Trophoblast cell (in vitro differentiated cells and primary cell): ENCODE measurements around the gene WLS.
A peak's percentile ranks its signal among the peaks of the same experiment; 100 is the strongest.

Experiments
- DNase-seq, 2 donors: peaks; one replicate each; pipeline ENCODE4 v3.0.0-alpha.2; 2016
- H2AFZ ChIP-seq: 2 replicates; pipeline ENCODE4 v1.6.1; 2013; ENCODE audit warnings: low read length, moderate library complexity, mild to moderate bottlenecking; ENCODE audit not compliant: insufficient read depth, poor library complexity
- H2AK5ac ChIP-seq: 2 replicates; pipeline ENCODE4 v1.6.1; 2013; ENCODE audit warnings: mild to moderate bottlenecking, low read length
- H2BK120ac ChIP-seq: 2 replicates; pipeline ENCODE4 v1.6.1; 2013; ENCODE audit warnings: low read length, mild to moderate bottlenecking, moderate library complexity; ENCODE audit not compliant: insufficient read depth, poor library complexity
- H2BK12ac ChIP-seq: 2 replicates; pipeline ENCODE4 v1.6.1; 2013; ENCODE audit warnings: mild to moderate bottlenecking, low read length, moderate library complexity
- H2BK5ac ChIP-seq: 2 replicates; pipeline ENCODE4 v1.6.1; 2013; ENCODE audit warnings: low read length, low read depth, moderate library complexity, mild to moderate bottlenecking; ENCODE audit not compliant: poor library complexity
- H3K14ac ChIP-seq: 2 replicates; pipeline ENCODE4 v1.6.1; 2013; ENCODE audit warnings: mild to moderate bottlenecking, low read length
- H3K18ac ChIP-seq: 2 replicates; pipeline ENCODE4 v1.6.1; 2013; ENCODE audit warnings: mild to moderate bottlenecking, low read length
- H3K23ac ChIP-seq: 2 replicates; pipeline ENCODE4 v1.6.1; 2013; ENCODE audit warnings: low read length
- H3K27ac ChIP-seq: 2 replicates; pipeline ENCODE4 v1.5.1; 2013; ENCODE audit warnings: low read depth, mild to moderate bottlenecking, inconsistent platforms, low read length, moderate library complexity
- H3K27me3 ChIP-seq: 2 replicates; pipeline ENCODE4 v1.6.1; 2013; ENCODE audit warnings: inconsistent platforms, mild to moderate bottlenecking, low read length, moderate library complexity; ENCODE audit not compliant: insufficient read depth
- H3K36me3 ChIP-seq, 2 experiments: 1 replicate in 1 of 2; 2 replicates in 1 of 2; pipeline ENCODE4 v1.6.1; 2013; ENCODE audit warnings: low read length in 2 of 2, mild to moderate bottlenecking in 2 of 2, moderate library complexity in 1 of 2; ENCODE audit not compliant: insufficient read depth in 2 of 2, control insufficient read depth in 1 of 2
- H3K4ac ChIP-seq: 2 replicates; pipeline ENCODE4 v1.6.1; 2013; ENCODE audit warnings: low read depth, mild to moderate bottlenecking, low read length, moderate library complexity
- H3K4me1 ChIP-seq, 2 experiments: 1 replicate in 1 of 2; 2 replicates in 1 of 2; pipeline ENCODE4 v1.6.1; 2013; ENCODE audit warnings: low read length in 2 of 2, mild to moderate bottlenecking in 2 of 2, moderate library complexity in 1 of 2; ENCODE audit not compliant: insufficient read depth in 2 of 2, control insufficient read depth in 1 of 2
- H3K4me2 ChIP-seq: 2 replicates; pipeline ENCODE4 v1.6.1; 2013; ENCODE audit warnings: inconsistent platforms, mild to moderate bottlenecking, low read length, moderate library complexity
- H3K4me3 ChIP-seq: 2 replicates; pipeline ENCODE4 v1.5.1; 2013; ENCODE audit warnings: mild to moderate bottlenecking, low read depth, low read length, inconsistent platforms
- H3K79me1 ChIP-seq: one replicate; pipeline ENCODE4 v1.6.1; 2013; ENCODE audit warnings: low read length
- H3K79me2 ChIP-seq: 2 replicates; pipeline ENCODE4 v1.6.1; 2013; ENCODE audit warnings: low read length, mild to moderate bottlenecking; ENCODE audit not compliant: control insufficient read depth, insufficient read depth, poor library complexity
- H3K9ac ChIP-seq: 2 replicates; pipeline ENCODE4 v1.6.1; 2013; ENCODE audit warnings: mild to moderate bottlenecking, low read length
- H3K9me3 ChIP-seq: 2 replicates; pipeline ENCODE4 v1.6.1; 2013; ENCODE audit warnings: low read depth, mild to moderate bottlenecking, control low read depth, inconsistent platforms, low read length; ENCODE audit not compliant: insufficient read depth
- H4K12ac ChIP-seq: 2 replicates; pipeline ENCODE4 v1.6.1; 2013; ENCODE audit warnings: low read depth, mild to moderate bottlenecking, low read length, moderate library complexity
- H4K8ac ChIP-seq: 2 replicates; pipeline ENCODE4 v1.6.1; 2013; ENCODE audit warnings: low read depth, mild to moderate bottlenecking, low read length, moderate library complexity
- H4K91ac ChIP-seq: one replicate; pipeline ENCODE4 v1.6.1; 2013; ENCODE audit warnings: low read depth, mild to moderate bottlenecking, low read length, moderate library complexity
- WGBS: extraction: QIAGEN DNeasy Blood & Tissue Kit; methylation state at CpG from one replicate; pipeline ENCODE4 v1.1.7; 2013; ENCODE audit warnings: missing lambda C conversion rate; ENCODE audit not compliant: insufficient read length, insufficient coverage; ENCODE audit errors: extremely low coverage; 5-methylcytosine and 5-hydroxymethylcytosine counted together

Gene WLS

DNA sequence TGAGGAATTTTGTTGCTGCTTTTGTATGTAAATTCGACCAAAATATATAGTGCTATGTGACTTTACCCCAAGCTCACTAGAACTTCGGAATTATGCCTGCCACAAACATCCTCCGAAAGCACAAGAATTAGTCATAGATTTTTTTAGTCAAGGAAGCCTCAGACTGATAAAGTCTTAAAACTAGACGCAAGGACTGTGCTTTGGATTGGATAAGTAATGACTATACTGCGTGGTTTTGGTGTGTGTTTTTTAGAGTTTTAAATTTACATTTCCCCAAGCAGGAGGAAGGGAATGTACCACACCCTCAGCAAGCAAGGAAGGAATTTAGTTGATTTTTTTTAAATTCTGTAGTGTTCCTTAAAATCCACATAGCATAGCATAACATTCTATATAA is 10.3 kb downstream of the WLS start:
- Histone ChIP-seq H3K27ac (peak overlapping the region; percentile 99), H3K79me2 (peaks cover 7% of the 10 kb centered on the region), H4K91ac (no peak overlapping the region), H3K23ac (no peak overlapping the region), H3K27me3 (no peaks in the 10 kb centered on the region), H4K8ac (no peak overlapping the region), H3K4me1 (peaks cover 9 to 23% of the 10 kb centered on the region in 2 experiments), H3K9ac (no peak overlapping the region), H3K18ac (no peak overlapping the region), H4K12ac (no peak overlapping the region), H2BK12ac (no peak overlapping the region), H3K9me3 (no peaks in the 10 kb centered on the region), H3K36me3 (peaks cover 0 to 2% of the 10 kb centered on the region in 2 experiments), H3K14ac (no peak overlapping the region), H3K79me1 (peaks cover 13% of the 10 kb centered on the region), H2BK5ac (no peak overlapping the region), H2AFZ (no peak overlapping the region), H2AK5ac (no peak overlapping the region), H3K4me3 (no peak overlapping the region), H3K4me2 (peak overlapping the region; percentile 67), H3K4ac (no peak overlapping the region), H2BK120ac (peak overlapping the region; percentile 23)
- WGBS, result no CpG with 5 or more reads among the region's 5 CpGs
- DNase-seq, result peak in 1 of 2 donors; percentile 29

- H3K4ac ChIP-seq, result no peak overlapping the region
- H3K23ac ChIP-seq, result no peak overlapping the region
- no peak overlapping the region for H4K12ac ChIP-seq
- no peak overlapping the region for H4K91ac ChIP-seq
- no peak overlapping the region for H3K9ac ChIP-seq
- no peak overlapping the region for H3K4me3 ChIP-seq
- H3K27ac ChIP-seq, result peak overlapping the region; percentile 99
- no peak overlapping the region for H2AFZ ChIP-seq
- H3K79me1 ChIP-seq, result peaks cover 13% of the 10 kb centered on the region
- DNase-seq, result peak in 1 of 2 donors; percentile 38
- peaks cover 0 to 2% of the 10 kb centered on the region in 2 experiments for H3K36me3 ChIP-seq
- no peak overlapping the region for H2BK12ac ChIP-seq
- WGBS, result no CpG with 5 or more reads among the region's 4 CpGs
- H2AK5ac ChIP-seq, result no peak overlapping the region
- no peak overlapping the region for H3K14ac ChIP-seq
- H3K4me1 ChIP-seq, result peaks cover 8 to 26% of the 10 kb centered on the region in 2 experiments
- H3K9me3 ChIP-seq, result no peaks in the 10 kb centered on the region
- H2BK5ac ChIP-seq, result peak overlapping the region; percentile 96
- peaks cover 9% of the 10 kb centered on the region for H3K79me2 ChIP-seq
- no peak overlapping the region for H3K18ac ChIP-seq
- no peaks in the 10 kb centered on the region for H3K27me3 ChIP-seq
- H4K8ac ChIP-seq, result no peak overlapping the region
- peak overlapping the region; percentile 79 for H2BK120ac ChIP-seq
- H3K4me2 ChIP-seq, result peak overlapping the region; percentile 67
Observed at GRCh38 chr1:68221001-68221979, 11.0 kb downstream of the WLS start.

DNA sequence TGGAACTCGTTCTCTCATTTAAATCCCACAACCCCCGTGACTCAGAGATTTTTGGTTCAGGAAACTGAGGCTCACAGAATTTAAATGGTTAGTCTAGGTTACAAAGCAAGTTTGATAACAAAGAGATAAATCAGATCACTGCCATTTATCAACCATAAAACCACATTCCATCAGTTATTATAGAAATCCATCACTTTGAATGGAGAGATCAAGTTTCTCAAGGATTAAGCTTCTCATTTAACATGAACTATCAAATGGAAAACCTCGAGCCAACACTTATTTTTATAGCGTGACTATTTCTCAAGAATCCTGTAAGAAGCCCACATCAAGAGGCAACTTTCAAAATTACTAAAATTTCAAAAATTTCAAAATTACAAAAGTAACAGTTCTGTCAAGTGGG is 11.9 kb downstream of the WLS start:
- H3K14ac ChIP-seq, result no peak overlapping the region
- H3K27ac ChIP-seq, result peak overlapping the region; percentile 87
- no peak overlapping the region for H3K4me3 ChIP-seq
- no peaks in the 10 kb centered on the region for H3K27me3 ChIP-seq
- H4K8ac ChIP-seq, result no peak overlapping the region
- peaks cover 8 to 27% of the 10 kb centered on the region in 2 experiments for H3K4me1 ChIP-seq
- H3K18ac ChIP-seq, result no peak overlapping the region
- H3K79me2 ChIP-seq, result peaks cover 9% of the 10 kb centered on the region
- no CpG with 5 or more reads among the region's 4 CpGs for WGBS
- H3K23ac ChIP-seq, result no peak overlapping the region
- DNase-seq, result peak in 1 of 2 donors; percentile 55
- H3K79me1 ChIP-seq, result peaks cover 15% of the 10 kb centered on the region
- no peak overlapping the region for H4K12ac ChIP-seq
- no peak overlapping the region for H3K9ac ChIP-seq
- H3K4ac ChIP-seq, result peak overlapping the region; percentile 75
- H2BK120ac ChIP-seq, result peak overlapping the region; percentile 46
- no peak overlapping the region for H2AK5ac ChIP-seq
- H3K4me2 ChIP-seq, result no peak overlapping the region
- no peaks in the 10 kb centered on the region for H3K9me3 ChIP-seq
- H2AFZ ChIP-seq, result no peak overlapping the region
- peaks cover 0 to 2% of the 10 kb centered on the region in 2 experiments for H3K36me3 ChIP-seq
- peak overlapping the region; percentile 58 for H2BK5ac ChIP-seq
- no peak overlapping the region for H4K91ac ChIP-seq
- H2BK12ac ChIP-seq, result no peak overlapping the region

DNA sequence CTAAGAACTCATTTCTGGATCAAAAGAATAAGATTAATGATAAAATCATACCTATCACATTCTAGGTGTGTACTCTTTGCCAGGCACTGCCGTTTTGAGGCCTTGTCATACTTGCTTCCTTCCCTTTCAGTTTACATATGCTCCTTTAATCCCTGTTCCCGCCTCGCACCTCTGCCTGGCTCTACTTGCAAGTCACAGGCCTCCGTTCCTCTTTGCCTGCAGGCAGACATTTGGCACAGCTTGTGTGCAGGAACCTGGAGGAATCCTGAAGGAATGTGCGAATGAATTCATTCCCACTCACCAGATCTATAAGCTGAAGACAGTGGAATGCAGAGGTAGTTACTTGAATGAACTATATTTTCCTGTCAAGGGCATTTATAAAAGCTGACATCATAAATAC is 13.8 kb downstream of the WLS start:
- Histone ChIP-seq H2BK5ac (no peak overlapping the region), H3K4ac (no peak overlapping the region), H3K4me2 (no peak overlapping the region), H3K79me2 (peaks cover 9% of the 10 kb centered on the region), H3K4me3 (no peak overlapping the region), H2AK5ac (no peak overlapping the region), H3K36me3 (peaks cover 0 to 2% of the 10 kb centered on the region in 2 experiments), H3K4me1 (peaks cover 14 to 26% of the 10 kb centered on the region in 2 experiments), H4K8ac (no peak overlapping the region), H3K79me1 (peaks cover 21% of the 10 kb centered on the region), H2AFZ (no peak overlapping the region), H4K91ac (no peak overlapping the region), H3K27me3 (no peaks in the 10 kb centered on the region), H3K23ac (no peak overlapping the region), H3K14ac (no peak overlapping the region), H2BK120ac (no peak overlapping the region), H3K27ac (peak overlapping the region; percentile 86), H2BK12ac (no peak overlapping the region), H3K9me3 (no peaks in the 10 kb centered on the region), H4K12ac (no peak overlapping the region), H3K18ac (no peak overlapping the region), H3K9ac (no peak overlapping the region)
- peak; percentile 37 to 69 for DNase-seq
- WGBS, result no CpG with 5 or more reads among the region's 5 CpGs
